ENCODE measurements around the gene FAM219A.
A peak's percentile ranks its signal among the peaks of the same experiment; 100 is the strongest.
"Not testable (repeated sequence)": the region's sequence is repeated elsewhere in the genome, so short reads cannot be mapped to it uniquely, and the experiment has no call there.

FAM219A gene

DNA sequence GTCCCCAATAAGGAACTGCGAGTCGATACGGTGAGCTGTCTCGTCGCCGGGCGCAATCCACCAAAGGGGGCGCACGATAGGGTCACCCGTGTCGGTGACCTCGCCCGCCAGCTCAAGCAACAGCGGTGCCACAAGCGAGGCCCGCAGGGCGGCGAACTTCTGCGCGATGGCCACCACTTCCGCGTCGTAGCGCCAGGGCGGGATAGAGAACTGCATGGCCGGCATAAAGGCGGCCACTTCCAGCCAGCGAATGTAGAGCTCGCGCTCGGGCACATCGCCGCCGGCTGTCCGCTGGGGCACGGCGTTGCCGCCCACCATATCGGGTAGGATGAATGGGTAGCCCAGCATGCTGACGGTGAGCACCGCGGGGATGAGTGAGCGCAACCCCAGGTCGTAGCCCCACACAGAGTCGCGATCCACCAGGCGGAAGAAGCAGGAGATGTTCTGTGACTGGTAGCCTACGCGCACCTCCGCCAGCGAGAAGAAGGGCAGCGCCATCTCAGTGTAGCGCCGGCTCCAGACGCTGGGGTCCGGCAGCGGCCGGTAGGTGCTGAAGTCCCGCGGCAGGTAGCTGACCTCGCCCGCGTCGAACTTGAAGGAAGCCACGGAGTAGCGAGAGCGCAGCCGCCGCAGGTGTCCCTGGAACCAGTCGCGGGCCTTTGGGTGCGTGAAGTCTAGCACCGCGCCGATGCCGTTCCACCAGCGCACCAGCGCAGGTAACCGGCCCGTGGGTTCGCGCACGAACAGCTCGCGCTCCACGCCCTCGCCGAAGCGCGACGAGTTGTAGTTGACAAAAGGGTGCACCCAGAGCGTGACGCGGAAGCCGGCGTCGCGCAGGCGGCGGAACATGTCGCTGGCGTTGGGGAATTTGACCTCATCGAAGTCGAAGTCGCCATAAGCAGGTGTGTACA is 87.1 kb downstream of the FAM219A start:
- peak overlapping the region; percentile 30 for H3K4me3 ChIP-seq (replicated peaks; ENCODE audit: low read depth, low read length)
- no peak for DNase-seq (ENCODE audit: extremely low read depth, low read depth)
- TF ChIP-seq, protein P1, sequence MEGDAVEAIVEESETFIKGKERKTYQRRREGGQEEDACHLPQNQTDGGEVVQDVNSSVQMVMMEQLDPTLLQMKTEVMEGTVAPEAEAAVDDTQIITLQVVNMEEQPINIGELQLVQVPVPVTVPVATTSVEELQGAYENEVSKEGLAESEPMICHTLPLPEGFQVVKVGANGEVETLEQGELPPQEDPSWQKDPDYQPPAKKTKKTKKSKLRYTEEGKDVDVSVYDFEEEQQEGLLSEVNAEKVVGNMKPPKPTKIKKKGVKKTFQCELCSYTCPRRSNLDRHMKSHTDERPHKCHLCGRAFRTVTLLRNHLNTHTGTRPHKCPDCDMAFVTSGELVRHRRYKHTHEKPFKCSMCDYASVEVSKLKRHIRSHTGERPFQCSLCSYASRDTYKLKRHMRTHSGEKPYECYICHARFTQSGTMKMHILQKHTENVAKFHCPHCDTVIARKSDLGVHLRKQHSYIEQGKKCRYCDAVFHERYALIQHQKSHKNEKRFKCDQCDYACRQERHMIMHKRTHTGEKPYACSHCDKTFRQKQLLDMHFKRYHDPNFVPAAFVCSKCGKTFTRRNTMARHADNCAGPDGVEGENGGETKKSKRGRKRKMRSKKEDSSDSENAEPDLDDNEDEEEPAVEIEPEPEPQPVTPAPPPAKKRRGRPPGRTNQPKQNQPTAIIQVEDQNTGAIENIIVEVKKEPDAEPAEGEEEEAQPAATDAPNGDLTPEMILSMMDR (IDR thresholded peaks at IDR 0.05; ENCODE audit: low read depth, low read length, missing control alignments), result no peak

DNA sequence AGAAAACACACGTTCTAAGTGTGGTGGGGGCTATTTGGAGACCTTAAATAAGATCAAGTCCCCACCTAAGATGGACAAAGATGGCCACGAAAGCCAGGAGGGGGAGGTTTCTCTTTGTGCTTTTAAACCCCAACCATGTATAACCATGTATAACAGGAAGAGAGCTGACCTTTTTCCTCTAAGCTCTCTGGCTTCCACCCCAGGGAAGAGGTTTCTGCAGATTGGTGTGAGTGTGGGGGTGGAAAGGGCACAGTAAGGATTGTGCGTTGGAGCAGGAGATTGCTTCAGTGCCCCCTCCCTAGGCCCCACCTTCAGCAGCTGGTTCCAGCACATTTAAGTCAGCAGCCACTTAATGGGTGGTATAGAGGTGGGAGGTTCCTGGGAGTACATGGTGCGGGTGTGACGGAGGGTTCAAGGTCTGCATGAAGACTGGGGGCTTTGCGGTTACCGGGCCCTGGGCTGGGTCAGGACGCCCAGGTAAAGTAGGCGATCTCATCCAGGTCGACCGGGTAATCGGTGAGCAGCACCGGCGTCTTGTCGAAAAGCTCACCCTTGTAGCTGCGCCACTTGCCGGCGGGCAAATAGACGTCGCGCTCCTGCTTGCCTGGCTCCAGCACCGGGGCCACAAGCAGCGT is 87.9 kb downstream of the FAM219A start:
- peak overlapping the region; percentile 30 for H3K4me3 ChIP-seq (replicated peaks; ENCODE audit: low read depth, low read length)
- no peak for DNase-seq (ENCODE audit: extremely low read depth, low read depth)
- TF ChIP-seq, protein P1 (IDR thresholded peaks at IDR 0.05; ENCODE audit: low read depth, low read length, missing control alignments), result no peak

DNA sequence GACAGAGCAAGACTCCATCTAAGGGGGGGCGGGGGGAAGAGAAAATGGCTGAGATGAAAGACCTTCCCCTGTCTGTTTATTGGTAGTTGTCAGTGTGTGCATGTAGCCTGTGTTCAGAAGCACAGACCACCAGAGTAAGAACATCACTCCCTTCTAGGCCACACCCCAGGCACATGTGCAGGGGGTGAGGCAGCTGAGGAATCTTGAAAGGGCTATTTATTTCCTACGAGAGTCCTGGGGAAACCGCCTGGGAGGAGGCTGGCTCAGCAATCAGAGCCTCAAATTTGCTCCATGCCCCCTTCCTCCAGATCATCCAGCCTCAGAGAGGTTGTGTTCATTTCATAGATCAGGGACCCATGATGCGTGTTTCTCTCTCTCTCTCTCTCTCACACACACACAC is 88.7 kb downstream of the FAM219A start:
- H3K4me3 ChIP-seq (replicated peaks; ENCODE audit: low read depth, low read length), result no peak overlapping the region
- TF ChIP-seq, protein P1 (IDR thresholded peaks at IDR 0.05; ENCODE audit: low read depth, low read length, missing control alignments), result no peak
- DNase-seq (ENCODE audit: extremely low read depth, low read depth), result no peak

DNA sequence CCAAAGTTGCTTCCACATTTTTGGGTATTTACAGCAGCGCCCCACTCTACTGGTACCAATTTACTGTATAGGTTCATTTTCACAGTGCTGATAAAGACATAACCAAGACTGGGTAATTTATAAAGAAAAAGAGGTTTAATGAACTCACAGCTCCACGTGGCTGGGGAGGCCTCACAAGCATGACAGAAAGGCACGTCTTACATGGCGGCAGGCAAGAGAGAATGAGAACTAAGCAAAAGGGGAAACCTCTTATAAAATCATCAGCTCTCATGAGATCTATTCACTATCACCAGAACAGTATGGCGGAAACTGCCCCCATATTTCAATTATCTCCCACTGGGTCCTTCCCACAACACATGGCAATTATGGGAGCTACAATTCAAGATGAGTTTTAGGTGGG is 89.6 kb downstream of the FAM219A start:
- not testable (repeated sequence) for H3K4me3 ChIP-seq (replicated peaks; ENCODE audit: low read depth, low read length); DNase-seq (ENCODE audit: extremely low read depth, low read depth)

DNA sequence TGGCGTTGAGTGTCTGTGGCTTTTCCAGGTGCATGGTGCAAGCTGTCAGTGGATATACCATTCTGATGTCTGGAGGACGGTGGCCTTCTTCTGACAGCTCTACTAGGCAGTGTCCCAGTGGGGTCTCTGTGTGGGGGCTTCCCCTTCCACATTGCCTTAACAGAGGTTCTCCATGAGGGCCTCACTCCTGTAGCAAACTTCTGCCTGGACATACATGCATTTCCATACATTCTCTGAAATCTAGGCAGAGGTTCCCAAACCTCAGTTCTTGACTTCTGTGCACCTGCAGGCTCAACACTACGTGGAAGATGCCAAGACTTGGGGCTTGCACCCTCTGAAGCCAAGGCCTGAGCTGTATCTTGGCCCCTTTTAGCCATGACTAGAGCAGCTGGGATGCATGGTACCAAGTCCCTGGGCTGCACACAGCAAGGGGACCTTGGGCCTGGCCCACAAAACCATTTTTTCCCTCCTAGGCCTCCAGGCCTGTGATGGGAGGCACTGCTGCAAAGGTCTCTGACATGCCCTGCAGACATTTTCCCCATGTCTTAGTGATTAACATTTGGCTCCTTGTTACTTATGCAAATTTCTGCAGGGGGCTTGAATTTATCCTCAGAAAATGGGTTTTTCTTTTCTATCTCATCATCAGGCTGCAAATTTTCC is 90.5 kb downstream of the FAM219A start:
- not testable (repeated sequence) for H3K4me3 ChIP-seq (replicated peaks; ENCODE audit: low read depth, low read length); DNase-seq (ENCODE audit: extremely low read depth, low read depth)

DNA sequence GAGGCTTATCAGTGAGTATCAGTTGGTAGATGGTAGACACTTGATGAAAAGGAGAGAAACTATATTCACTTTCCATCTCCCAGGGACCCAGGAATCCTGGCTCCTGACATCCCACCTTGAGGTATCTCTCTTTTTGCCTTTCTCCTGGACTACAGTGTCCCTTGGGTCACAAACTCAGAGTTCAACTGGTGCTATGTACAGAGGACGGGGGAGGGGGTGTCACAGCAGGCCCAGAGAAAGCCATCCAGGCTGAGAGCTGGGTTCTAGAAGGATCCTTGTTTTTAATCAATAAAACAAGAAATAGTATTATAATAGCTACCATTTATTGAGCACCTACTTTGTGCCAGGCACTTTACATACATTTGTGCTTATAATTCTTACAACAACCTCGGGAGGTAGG is 92.0 kb downstream of the FAM219A start:
- no peak for DNase-seq (ENCODE audit: extremely low read depth, low read depth)
- H3K4me3 ChIP-seq (replicated peaks; ENCODE audit: low read depth, low read length), result no peak overlapping the region
- TF ChIP-seq, protein P1 (IDR thresholded peaks at IDR 0.05; ENCODE audit: low read depth, low read length, missing control alignments), result no peak

DNA sequence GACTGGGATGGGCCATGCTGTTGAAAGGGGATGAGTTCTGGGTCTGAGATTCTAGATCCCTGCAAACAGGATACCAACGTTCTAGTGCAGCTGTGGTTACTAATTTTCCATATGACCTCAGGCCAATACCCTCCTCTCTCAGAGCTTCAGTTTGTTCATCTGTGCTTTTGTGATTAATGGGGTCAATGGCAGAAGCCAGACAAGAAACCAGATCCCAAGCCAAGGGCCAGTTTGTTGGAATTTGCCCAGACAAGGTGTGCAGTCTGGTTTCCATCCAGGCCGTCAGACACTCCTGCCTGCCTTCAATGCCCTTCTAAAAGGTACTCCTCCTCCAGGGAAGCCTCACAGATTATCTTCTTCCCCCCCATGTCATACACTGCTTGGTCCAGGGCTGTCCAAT is 93.1 kb downstream of the FAM219A start:
- no peak for DNase-seq (ENCODE audit: extremely low read depth, low read depth)
- no peak overlapping the region for H3K4me3 ChIP-seq (replicated peaks; ENCODE audit: low read depth, low read length)
- TF ChIP-seq, protein P1 (IDR thresholded peaks at IDR 0.05; ENCODE audit: low read depth, low read length, missing control alignments), result no peak
